PC-9 (cell line): ENCODE measurements around the gene ARX. TPM values are rescaled to one million over a fixed set of nuclear protein-coding genes. Genes with fewer than 3 reads are reported as not detected.

Experiments
- BruUV-seq: library from RNA; stranded (reverse); fragments of 400-500 nt; replicated peaks from 2 replicates; lab custom pipeline; 2021; lab: Mats Ljungman, UMichigan
- CTCF ChIA-PET: fragments of 300-600 bp; sonication (Branson Sonifier 250); formaldehyde crosslinking; loops from one replicate; lab custom pipeline; 2022; ENCODE audit warnings: antibody characterized with exemption; lab: Charles Lee
- POLR2A ChIA-PET: fragments of 300-600 bp; sonication (Branson Sonifier 250); formaldehyde crosslinking; loops from one replicate; lab custom pipeline; 2022; ENCODE audit warnings: antibody characterized with exemption; ENCODE audit not compliant: unreplicated experiment; lab: Charles Lee
- DNase-seq, 2 experiments: peaks; one replicate each; pipeline versions ENCODE4 v3.0.0 to v3.0.0-alpha.2; 2015 to 2022; ENCODE audit warnings: mixed read lengths in 1 of 2
- H2AFZ ChIP-seq: fragments of 200-600 bp; sonication (generic); 2 replicates; pipeline ENCODE4 v1.8.1; 2017; ENCODE audit warnings: antibody characterized with exemption
- H3F3A ChIP-seq: fragments of 200-600 bp; sonication (generic); 2 replicates; pipeline ENCODE4 v1.8.1; 2017; ENCODE audit warnings: antibody characterized with exemption, mild to moderate bottlenecking, low read depth; ENCODE audit not compliant: insufficient read depth
- H3K27ac ChIP-seq: fragments of 200-600 bp; sonication (generic); 2 replicates; pipeline ENCODE4 v1.6.1; 2016; ENCODE audit warnings: mixed run types
- H3K27me3 ChIP-seq: fragments of 200-600 bp; sonication (generic); 2 replicates; pipeline ENCODE4 v1.6.1; 2016; ENCODE audit warnings: low read depth, mixed run types; ENCODE audit not compliant: insufficient read depth
- H3K36me3 ChIP-seq: fragments of 200-600 bp; sonication (generic); 2 replicates; pipeline ENCODE4 v1.6.1; 2016; ENCODE audit warnings: low read depth, mixed run types
- H3K4me1 ChIP-seq: fragments of 200-600 bp; sonication (generic); replicated peaks from 2 replicates; pipeline ENCODE4 v1.6.1; 2016; ENCODE audit warnings: mixed run types; ENCODE audit not compliant: insufficient read depth
- H3K4me2 ChIP-seq: fragments of 200-600 bp; sonication (generic); 2 replicates; pipeline ENCODE4 v1.6.1; 2017; ENCODE audit warnings: mixed run types
- H3K4me3 ChIP-seq: fragments of 200-600 bp; sonication (generic); 2 replicates; pipeline ENCODE4 v1.6.1; 2016; ENCODE audit warnings: mixed run types
- H3K79me2 ChIP-seq: fragments of 200-600 bp; sonication (generic); 2 replicates; pipeline ENCODE4 v1.6.1; 2017; ENCODE audit warnings: low read depth, mixed run types
- H3K9me2 ChIP-seq: fragments of 200-600 bp; sonication (generic); 2 replicates; pipeline ENCODE4 v1.8.1; 2017; ENCODE audit warnings: mild to moderate bottlenecking; ENCODE audit not compliant: insufficient read depth
- H3K9me3 ChIP-seq: fragments of 200-600 bp; sonication (generic); 2 replicates; pipeline ENCODE4 v1.8.1; 2016; ENCODE audit warnings: low read depth; ENCODE audit not compliant: insufficient read depth
- H4K20me1 ChIP-seq: fragments of 200-600 bp; sonication (generic); 2 replicates; pipeline ENCODE4 v1.8.1; 2017; ENCODE audit not compliant: insufficient read depth
- CTCF ChIP-seq: fragments of 200-600 bp; sonication (generic); conservative IDR thresholded peaks from 2 replicates; pipeline ENCODE4 v1.6.1; 2017; ENCODE audit warnings: mixed run types, antibody characterized with exemption, mild to moderate bottlenecking, moderate library complexity
- EZH2 ChIP-seq: fragments of 200-600 bp; sonication (generic); IDR thresholded peaks from 2 replicates; pipeline ENCODE4 v1.8.0; 2017; ENCODE audit warnings: antibody characterized with exemption, low read depth
- intact Hi-C: fragments of 100-400 bp; cut with micrococcal nuclease; formaldehyde crosslinking; loops from one replicate; pipeline ENCODE4 v1.10.0; 2022; ENCODE audit not compliant: unreplicated experiment
- total RNA-seq: library from RNA; stranded (reverse); gene quantifications from 2 replicates; pipeline ENCODE4 v1.2.3, GENCODE V29; 2021

ARX gene
- total RNA-seq, 1 experiment from 2014 or later: not detected

- H3K27me3 ChIP-seq: no peaks in the 10 kb centered on the region
- no peak for DNase-seq
- no peaks in the 10 kb centered on the region for H3K79me2 ChIP-seq
- CTCF ChIA-PET: no interaction called here
- H3K4me1 ChIP-seq: no peaks in the 10 kb centered on the region
- no peak for TF ChIP-seq CTCF
- TF ChIP-seq EZH2: no peak
- no peak overlapping the region for H3K27ac ChIP-seq
- no peak overlapping the region for H2AFZ ChIP-seq
- H3K36me3 ChIP-seq: no peaks in the 10 kb centered on the region
- no peaks in the 10 kb centered on the region for H3F3A ChIP-seq
- no peaks in the 10 kb centered on the region for H3K9me3 ChIP-seq
- no peak overlapping the region for H3K4me3 ChIP-seq
- BruUV-seq: no TSS peak
- H3K4me2 ChIP-seq: no peak overlapping the region
- H3K9me2 ChIP-seq: no peaks in the 10 kb centered on the region
- intact Hi-C loops: no loop called here
- H4K20me1 ChIP-seq: no peaks in the 10 kb centered on the region
- POLR2A ChIA-PET: no interaction called here
Observed at GRCh38 chrX:25004040-25004439, 11.7 kb downstream of the ARX start.

DNA sequence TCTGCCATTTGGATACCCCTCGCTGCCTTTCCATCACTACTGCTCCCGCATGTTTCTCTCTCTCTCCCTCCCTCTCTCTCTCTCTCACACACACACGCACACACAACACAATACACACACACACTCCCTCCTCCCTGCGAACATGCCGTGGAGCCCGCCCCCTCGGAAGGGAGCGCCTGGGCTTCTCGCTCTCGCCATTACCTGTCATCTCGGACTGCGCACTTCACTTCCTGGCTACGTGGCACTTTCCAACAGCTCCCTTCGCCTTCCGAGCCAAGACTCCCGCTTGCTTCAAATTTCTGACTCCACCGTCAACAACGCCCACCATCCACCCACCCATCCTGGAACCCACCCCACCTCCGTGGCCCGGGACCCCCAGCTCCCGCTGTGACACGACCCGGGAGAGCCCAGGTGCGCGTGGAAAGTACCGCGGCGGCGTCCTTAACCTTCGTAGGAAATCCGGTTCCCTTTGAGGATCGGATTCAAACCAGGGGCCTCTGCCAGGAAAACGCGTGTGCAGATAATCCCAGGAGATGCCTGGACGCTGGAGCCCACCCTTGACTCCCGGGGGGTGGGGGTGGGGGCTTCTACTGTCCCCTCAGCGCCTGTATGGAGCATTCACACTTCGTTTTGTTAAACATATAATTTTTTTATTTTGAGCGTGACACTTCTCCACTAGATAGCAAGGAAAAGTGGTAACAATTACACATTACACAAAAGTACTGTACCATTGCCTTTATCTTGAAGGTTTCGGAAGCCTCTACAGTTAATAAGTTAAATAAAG, 12.5 kb downstream of the ARX start:
- Histone ChIP-seq H2AFZ (no peak overlapping the region), H3F3A (no peaks in the 10 kb centered on the region), H3K4me2 (no peak overlapping the region), H3K27me3 (no peaks in the 10 kb centered on the region), H3K4me1 (no peaks in the 10 kb centered on the region), H3K4me3 (no peak overlapping the region), H3K27ac (no peak overlapping the region), H3K9me2 (no peaks in the 10 kb centered on the region), H3K9me3 (no peaks in the 10 kb centered on the region), H4K20me1 (no peaks in the 10 kb centered on the region), H3K36me3 (no peaks in the 10 kb centered on the region), H3K79me2 (no peaks in the 10 kb centered on the region)
- POLR2A ChIA-PET: no interaction called here
- no peak for DNase-seq
- intact Hi-C loops: no loop called here
- no TSS peak for BruUV-seq
- CTCF ChIA-PET: no interaction called here
- TF ChIP-seq CTCF (no peak), EZH2 (no peak)

DNA sequence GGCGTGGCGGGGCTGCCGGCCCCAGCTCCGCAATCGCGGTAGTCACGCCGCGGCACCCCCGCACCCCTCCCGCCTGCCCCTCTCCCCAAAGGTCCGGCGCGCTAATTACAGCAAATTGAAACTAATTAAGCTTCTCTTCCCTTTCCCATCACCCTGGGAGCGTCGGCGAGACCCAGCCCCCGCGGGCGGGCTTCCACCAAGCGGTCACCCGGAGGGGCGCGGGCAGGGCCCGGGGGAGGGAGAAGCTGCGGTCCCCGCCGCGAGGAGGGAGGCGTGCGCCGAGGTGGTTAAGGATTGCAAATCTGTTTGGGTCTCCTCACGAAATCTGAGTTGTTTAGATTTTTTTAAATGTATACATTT, 13.1 kb downstream of the ARX start:
- H3K36me3 ChIP-seq: no peaks in the 10 kb centered on the region
- no peak overlapping the region for H3K27ac ChIP-seq
- no peaks in the 10 kb centered on the region for H3K4me1 ChIP-seq
- ChIA-PET CTCF (no interaction called here), POLR2A (no interaction called here)
- H2AFZ ChIP-seq: no peak overlapping the region
- no peak overlapping the region for H3K4me2 ChIP-seq
- H3F3A ChIP-seq: no peaks in the 10 kb centered on the region
- no peaks in the 10 kb centered on the region for H3K9me2 ChIP-seq
- no peak overlapping the region for H3K4me3 ChIP-seq
- TF ChIP-seq CTCF (no peak), EZH2 (no peak)
- no peaks in the 10 kb centered on the region for H3K27me3 ChIP-seq
- no TSS peak for BruUV-seq
- H3K9me3 ChIP-seq: no peaks in the 10 kb centered on the region
- no peak for DNase-seq
- H4K20me1 ChIP-seq: no peaks in the 10 kb centered on the region
- intact Hi-C loops: no loop called here
- H3K79me2 ChIP-seq: no peaks in the 10 kb centered on the region
